MM.1S (cell line): Measurements from ENCODE around the gene SLC17A8.

Source experiments
- EZH2 ChIP-seq: fragments of 300-600 bp; sonication (generic); optimal IDR thresholded peaks from 2 replicates; pipeline ENCODE3; 2017; ENCODE audit warnings: low read depth, mild to moderate bottlenecking, antibody characterized with exemption, low read length, mixed read lengths
- EZH2phosphoT487 ChIP-seq: fragments of 300-600 bp; sonication (generic); IDR thresholded peaks from 2 replicates; pipeline ENCODE4 v1.6.1; 2018; ENCODE audit warnings: antibody characterized with exemption, low read length
- TF ChIP-seq, protein P1 (sequence below): fragments of 300-600 bp; sonication (generic); IDR thresholded peaks from 2 replicates; pipeline ENCODE4 v1.5.1; 2016; ENCODE audit warnings: antibody characterized with exemption, low read length, mixed read lengths

DNA sequence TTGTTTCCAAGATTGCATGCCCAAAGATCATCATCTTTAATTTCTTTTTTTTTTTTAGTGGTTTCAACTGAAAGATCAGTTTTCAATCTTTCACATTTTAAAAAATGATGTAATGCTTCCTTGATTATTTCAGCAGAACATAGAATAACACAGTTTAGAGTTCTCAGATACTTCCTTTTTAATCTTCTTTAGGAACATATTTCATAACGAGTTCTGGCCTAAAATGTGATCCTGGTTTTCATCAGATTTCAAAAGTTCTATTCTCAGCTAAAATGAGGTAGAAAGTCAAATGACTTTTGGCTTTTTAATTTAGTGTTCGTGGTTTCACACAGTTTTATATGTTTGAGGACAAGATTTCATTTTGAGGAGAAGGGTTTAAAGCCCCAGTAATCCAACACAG lies 76.8 kb downstream of the SLC17A8 start:
- TF ChIP-seq, protein P1, sequence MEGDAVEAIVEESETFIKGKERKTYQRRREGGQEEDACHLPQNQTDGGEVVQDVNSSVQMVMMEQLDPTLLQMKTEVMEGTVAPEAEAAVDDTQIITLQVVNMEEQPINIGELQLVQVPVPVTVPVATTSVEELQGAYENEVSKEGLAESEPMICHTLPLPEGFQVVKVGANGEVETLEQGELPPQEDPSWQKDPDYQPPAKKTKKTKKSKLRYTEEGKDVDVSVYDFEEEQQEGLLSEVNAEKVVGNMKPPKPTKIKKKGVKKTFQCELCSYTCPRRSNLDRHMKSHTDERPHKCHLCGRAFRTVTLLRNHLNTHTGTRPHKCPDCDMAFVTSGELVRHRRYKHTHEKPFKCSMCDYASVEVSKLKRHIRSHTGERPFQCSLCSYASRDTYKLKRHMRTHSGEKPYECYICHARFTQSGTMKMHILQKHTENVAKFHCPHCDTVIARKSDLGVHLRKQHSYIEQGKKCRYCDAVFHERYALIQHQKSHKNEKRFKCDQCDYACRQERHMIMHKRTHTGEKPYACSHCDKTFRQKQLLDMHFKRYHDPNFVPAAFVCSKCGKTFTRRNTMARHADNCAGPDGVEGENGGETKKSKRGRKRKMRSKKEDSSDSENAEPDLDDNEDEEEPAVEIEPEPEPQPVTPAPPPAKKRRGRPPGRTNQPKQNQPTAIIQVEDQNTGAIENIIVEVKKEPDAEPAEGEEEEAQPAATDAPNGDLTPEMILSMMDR = no peak
- TF ChIP-seq EZH2phosphoT487 (no peak), EZH2 (no peak)
